Fibroblast of lung (primary cell): ENCODE results near the gene BCL3.

Source experiments
- CTCF ChIP-seq, 2 donors: IDR thresholded peaks in 1 of 2; conservative IDR thresholded peaks in 1 of 2; 1 replicate in 1 of 2; 2 replicates in 1 of 2; pipeline ENCODE4 v1.5.1; 2011 to 2012; ENCODE audit warnings: low read length in 2 of 2, control low read depth in 1 of 2, inconsistent platforms in 1 of 2, low read depth in 1 of 2, mild to moderate bottlenecking in 1 of 2
- EZH2 ChIP-seq: IDR thresholded peaks from 2 replicates; pipeline ENCODE4 v1.5.1; 2012; ENCODE audit warnings: low read length, control low read depth, mild to moderate bottlenecking; ENCODE audit errors: missing control alignments

GRCh38 chr19:44779150-44779549, 30.6 kb downstream of the BCL3 start:
- TF ChIP-seq CTCF (conservative IDR thresholded peaks at IDR 0.05 in 1 of 2, IDR thresholded peaks at IDR 0.05 in 1 of 2; ENCODE audit: low read depth in 1 of 2, low read length in 2 of 2) = no peak
- no peak for TF ChIP-seq EZH2
